ENCODE measurements around the gene CD69.

The CD69 gene

GRCh38 chr12:9759694-9760093 lies 1.0 kb downstream of the CD69 start:
- ATAC-seq = no peak
- TF ChIP-seq SNAI2 (CRISPR knock-in tag; IDR thresholded peaks at IDR 0.05) (no peak), GLIS3 (CRISPR knock-in tag; IDR thresholded peaks at IDR 0.05) (no peak), ZNF70 (CRISPR knock-in tag; IDR thresholded peaks at IDR 0.05) (no peak), PATZ1 (CRISPR knock-in tag; IDR thresholded peaks at IDR 0.05; ENCODE audit: borderline replicate concordance) (no peak)

GRCh38 chr12:9758119-9758518 lies 2.6 kb downstream of the CD69 start:
- ATAC-seq = no peak
- no peak for TF ChIP-seq ZNF565 (CRISPR knock-in tag; conservative IDR thresholded peaks at IDR 0.05; ENCODE audit: low read depth)
- TF ChIP-seq ESRRG (CRISPR knock-in tag; IDR thresholded peaks at IDR 0.05) = no peak
- no peak for TF ChIP-seq ARNTL (CRISPR knock-in tag; IDR thresholded peaks at IDR 0.05; ENCODE audit: borderline replicate concordance, low read depth)
- no peak for TF ChIP-seq TCF4 (CRISPR knock-in tag; IDR thresholded peaks at IDR 0.05; ENCODE audit: borderline replicate concordance)
- no peak for TF ChIP-seq ZFP3 (CRISPR knock-in tag; IDR thresholded peaks at IDR 0.05)
- no peak for TF ChIP-seq POU6F1 (CRISPR knock-in tag; IDR thresholded peaks at IDR 0.05; ENCODE audit: borderline replicate concordance, low read depth)
- no peak for TF ChIP-seq ISL1 (CRISPR knock-in tag; IDR thresholded peaks at IDR 0.05)
- TF ChIP-seq TOX (CRISPR knock-in tag; IDR thresholded peaks at IDR 0.05; ENCODE audit: borderline replicate concordance) = no peak
- TF ChIP-seq ZNF8 (CRISPR knock-in tag; IDR thresholded peaks at IDR 0.05) = no peak
- TF ChIP-seq ZC3H10 (CRISPR knock-in tag; IDR thresholded peaks at IDR 0.05) = no peak
- no peak for TF ChIP-seq BACH2 (CRISPR knock-in tag; IDR thresholded peaks at IDR 0.05; ENCODE audit: borderline replicate concordance)
- TF ChIP-seq PATZ1 (CRISPR knock-in tag; IDR thresholded peaks at IDR 0.05; ENCODE audit: borderline replicate concordance) = no peak
- no peak for TF ChIP-seq SNAI2 (CRISPR knock-in tag; IDR thresholded peaks at IDR 0.05)
- TF ChIP-seq ZNF70 (CRISPR knock-in tag; IDR thresholded peaks at IDR 0.05) = no peak
- TF ChIP-seq GLIS3 (CRISPR knock-in tag; IDR thresholded peaks at IDR 0.05) = no peak
- TF ChIP-seq OSR1 (CRISPR knock-in tag; IDR thresholded peaks at IDR 0.05) = no peak
- TF ChIP-seq CSRNP3 (CRISPR knock-in tag; IDR thresholded peaks at IDR 0.05) = no peak
- TF ChIP-seq TSHZ2 (CRISPR knock-in tag; IDR thresholded peaks at IDR 0.05) = no peak
- TF ChIP-seq CREB5 (CRISPR knock-in tag; IDR thresholded peaks at IDR 0.05; ENCODE audit: low read depth) = no peak
- no peak for TF ChIP-seq CSDC2 (CRISPR knock-in tag; IDR thresholded peaks at IDR 0.05)

Data from SK-N-SH treated with all-trans-retinoic acid at 6 μM for 48 hours (cell line).